ENCODE measurements around the gene CHCHD6.

Gene CHCHD6

DNA sequence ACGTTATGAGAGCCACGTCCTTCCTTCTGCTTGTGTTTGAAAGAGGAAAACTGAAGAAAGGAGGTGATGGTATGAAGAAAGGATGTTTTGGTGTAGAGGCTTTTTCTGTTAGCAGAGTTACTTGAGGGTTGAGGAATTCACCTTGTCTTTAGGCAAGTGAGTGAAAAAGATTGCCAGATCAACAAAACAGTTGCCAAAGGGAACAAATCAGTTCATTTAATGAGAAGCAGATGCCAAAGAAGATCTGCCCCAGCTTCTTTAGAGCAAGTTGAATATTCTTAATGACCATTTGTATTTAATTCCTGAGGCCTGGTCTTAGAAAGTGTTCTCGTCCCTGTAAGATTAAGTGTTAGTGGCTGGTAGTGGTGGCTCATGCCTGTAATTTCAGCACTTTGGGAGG is 2.6 kb downstream of the CHCHD6 start:
- no peak for FAIRE-seq

DNA sequence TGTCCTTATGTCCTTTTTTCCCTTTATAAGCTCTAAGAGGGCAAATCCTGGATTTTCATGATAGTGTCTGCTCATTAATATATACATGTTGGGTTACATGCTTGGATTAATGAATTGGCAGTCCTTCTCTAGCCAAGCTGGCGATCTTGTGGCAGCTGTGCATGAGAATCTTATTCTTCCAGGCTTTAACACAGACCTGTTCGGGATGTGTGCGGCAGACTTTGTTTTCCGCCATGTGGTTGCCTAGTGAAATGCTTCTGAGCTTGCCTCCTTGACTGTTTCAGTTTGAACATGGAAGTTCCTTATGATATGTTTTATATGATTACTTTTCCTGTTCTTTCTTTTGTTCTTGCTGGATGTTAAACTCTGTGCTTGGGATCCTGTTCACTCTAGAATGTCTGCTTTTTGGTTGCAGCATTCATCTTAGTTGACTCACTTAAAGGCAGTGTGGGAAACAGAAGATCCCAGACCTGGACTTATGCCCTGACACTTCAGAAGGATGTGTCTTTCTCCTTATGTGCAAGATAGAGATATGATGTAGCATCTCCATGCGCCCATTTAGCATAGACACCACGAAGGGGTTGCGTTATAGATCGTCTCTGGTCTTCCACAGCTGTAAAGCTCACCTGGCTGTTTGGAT is 7.2 kb downstream of the CHCHD6 start:
- no peak for FAIRE-seq

DNA sequence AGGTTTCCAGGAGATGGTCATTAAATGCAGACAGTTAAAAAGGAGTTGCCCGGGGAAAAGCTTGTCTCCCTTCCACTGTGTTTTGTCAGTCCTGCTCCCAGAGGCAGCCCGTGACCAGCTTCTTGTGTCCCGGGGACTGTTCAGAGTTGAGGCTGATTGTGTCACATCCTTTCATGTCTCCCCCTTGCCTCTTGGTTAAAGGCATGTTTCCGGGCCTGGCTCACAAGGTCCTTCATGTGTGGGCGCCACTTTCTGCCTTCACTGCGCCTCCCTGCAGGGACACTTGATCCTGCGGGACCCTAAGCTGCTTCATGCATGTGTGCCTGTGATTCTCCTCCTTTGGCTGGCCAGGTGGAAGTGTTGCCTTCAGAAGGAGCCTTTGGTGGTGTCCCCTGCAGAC is 9.2 kb downstream of the CHCHD6 start:
- FAIRE-seq: no peak

DNA sequence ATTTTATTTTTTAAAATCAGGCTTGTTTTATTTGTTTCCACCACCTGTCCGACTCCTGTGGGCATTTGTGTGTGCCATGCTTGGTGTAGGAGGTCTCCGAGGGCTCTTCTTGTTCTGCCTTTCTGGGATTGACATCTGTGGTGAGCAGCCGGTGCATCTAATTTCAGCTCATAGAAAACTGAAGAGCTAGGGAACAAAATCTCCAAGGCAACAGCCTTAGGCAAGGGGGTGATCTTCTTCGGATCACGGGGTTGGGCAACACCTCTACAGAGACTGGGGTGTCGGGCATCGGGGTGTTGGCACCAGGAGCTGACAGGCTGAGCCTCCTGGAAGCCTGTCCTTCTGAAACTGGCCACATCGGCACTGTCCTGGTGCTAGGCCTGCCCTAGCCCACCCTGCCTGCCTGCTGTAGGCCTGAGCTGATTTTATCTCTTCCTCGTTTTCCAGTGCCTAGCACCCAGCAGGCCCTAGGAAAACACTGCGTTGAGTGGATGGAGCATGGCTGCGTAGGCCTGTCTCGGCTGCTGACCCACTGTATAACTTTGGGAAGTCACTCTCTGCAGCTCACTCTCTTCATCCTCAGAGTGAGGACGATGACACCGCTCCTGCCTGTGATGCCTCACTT is 10.3 kb downstream of the CHCHD6 start:
- FAIRE-seq: no peak

DNA sequence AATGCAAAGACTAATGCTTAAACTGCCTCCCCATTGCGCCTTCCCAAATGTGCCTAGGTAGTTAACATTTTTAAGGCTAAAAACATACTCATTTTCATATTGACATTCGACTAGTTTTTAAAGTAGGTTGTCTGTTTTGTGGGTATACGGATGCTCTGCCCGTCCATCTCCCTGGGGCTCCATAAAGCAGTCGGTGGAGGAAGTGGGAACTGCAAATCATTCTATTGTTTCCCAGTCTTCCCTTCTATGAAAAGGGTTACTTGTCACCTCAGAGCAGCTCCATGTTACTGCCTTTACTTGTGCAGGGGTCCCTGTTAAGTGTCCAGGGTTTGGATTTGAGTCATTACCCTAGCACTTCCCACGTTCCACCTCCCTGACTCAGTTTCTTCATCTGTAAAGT is 10.9 kb downstream of the CHCHD6 start:
- no peak for FAIRE-seq

DNA sequence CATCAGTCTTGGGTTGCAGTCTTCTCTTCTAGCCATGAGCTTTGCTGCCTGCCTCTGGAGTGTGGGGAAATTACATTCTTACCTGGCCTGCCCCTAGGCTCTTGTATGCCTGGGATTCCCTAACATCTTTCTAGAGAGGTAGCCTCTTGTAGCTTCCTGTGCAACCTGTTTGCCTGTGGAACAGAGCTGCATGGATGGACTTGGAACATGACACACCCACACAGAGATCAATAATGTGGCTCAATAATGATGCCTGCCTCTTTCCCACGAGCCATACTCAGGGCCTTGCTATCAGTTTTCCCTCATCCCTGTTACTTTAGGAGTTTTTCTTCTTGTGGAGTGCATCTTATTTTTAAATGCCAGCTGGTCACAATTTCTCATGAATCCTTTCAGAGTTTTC is 11.4 kb downstream of the CHCHD6 start:
- FAIRE-seq: no peak

DNA sequence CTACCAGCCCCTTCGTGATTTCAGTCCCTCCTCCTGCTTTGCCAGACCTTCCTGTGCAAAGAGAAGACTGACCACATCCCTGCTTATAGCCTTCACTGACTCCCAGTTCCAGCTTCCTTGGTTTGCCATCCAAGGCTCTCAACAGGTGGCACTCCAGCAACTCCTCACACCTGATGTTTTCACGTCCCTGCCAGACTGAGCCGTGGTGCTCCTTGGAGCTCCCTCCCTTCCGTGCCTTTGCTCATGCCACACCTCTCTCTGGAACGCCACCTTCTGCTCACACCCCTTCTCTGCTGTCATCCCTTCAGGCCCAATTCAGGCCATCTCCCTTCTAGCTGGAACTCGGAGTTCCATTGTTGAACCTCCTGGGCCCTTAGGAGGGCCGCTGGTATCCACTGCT is 12.0 kb downstream of the CHCHD6 start:
- FAIRE-seq: no peak

DNA sequence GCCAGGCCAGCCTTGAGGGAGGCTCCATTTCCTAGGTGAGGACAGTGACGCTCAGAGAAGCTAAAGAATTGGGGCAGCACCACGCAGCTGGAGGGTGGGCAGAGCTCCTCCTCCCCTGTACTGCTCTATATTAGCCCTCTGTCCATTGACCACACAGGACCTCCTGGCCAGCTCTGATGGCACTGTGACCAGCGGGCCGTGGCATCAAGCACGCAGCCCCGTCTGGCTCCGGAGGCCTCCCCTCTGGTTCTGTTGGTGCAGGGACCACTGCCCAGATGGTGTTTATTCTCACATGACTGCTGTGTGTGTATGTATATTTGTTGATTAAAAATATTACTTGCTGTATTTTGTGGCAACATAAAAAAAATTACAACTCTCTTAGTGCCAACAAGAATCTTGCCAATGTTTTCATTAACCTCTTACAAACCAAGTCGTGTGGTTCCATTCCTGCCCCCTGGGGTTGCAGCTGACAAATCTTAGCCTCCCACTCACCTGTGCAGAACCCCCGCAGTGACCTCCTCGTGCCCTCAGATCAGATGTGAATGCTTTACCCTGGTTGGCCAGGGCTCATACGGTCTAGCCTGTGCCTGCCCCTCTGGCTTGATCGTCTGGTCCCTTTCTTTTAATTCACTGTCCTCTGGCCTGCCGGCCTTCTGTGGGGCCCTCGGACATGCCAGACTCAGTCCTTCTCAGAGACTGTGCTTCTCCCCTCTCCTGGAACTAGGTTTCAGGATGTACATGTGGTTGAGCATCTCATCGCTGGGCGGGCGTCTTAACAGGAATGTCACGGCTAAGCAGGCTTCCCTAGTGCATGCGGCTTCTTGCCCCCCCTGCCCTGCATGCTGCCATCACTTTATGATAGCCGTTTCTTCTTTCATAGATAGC is 14.8 kb downstream of the CHCHD6 start:
- no peak for FAIRE-seq

DNA sequence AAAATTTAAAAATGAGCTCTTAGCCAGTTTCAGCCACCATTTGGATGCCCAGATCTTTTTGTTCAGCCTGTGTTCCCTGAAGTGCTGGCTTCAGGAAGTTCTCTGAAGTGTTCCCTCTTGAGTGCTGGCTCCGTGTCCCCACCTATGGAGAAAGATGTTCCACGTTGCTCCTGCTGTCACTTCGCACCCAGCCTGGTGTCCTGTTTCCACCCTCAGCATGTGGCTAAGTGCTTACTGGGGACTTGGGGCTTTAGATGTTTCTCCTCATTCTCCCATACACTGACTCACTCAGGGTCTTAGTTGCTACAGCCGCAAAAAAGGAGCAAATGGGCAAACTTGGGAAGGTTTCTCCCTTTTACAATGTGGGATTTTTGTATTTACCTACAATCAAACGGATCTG is 16.6 kb downstream of the CHCHD6 start:
- no peak for FAIRE-seq

DNA sequence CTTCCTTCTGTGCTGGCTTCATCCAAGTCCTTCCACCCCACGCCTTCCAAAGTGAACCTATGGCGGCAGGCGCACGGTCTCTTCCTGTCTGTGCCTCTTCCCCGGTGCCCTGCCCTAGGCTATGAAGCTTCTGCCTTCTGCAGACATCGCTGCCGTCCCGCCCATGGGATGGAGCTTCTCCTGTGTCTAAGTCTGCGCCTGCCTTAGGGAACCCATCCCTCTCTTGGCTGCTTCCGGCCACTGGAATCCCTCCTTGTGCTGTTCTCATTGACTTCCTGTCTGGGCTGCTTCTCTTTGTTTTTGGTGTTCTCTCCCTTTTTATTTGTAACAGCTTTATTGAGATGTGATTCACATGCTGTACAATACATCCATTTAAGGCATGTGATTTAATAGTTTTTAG is 17.2 kb downstream of the CHCHD6 start:
- no peak for FAIRE-seq

DNA sequence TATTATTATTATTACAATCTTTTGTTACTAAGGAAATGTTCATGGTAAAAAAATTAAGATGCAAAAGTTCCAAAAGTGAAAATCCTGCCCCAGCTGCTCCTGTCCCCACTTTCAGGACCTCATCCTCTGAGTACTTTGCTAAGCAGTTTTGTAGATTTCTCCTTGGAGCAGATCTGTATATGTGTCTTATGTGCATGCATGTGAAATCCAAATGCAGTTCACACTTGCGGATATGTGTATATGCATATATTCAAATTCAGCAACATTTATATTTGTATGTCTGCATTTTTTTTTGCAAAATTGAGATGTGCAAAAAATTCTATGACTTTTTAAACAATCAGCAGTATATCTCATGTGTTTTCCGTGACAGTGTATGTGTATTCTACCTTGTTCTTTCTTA is 19.2 kb downstream of the CHCHD6 start:
- FAIRE-seq: no peak

DNA sequence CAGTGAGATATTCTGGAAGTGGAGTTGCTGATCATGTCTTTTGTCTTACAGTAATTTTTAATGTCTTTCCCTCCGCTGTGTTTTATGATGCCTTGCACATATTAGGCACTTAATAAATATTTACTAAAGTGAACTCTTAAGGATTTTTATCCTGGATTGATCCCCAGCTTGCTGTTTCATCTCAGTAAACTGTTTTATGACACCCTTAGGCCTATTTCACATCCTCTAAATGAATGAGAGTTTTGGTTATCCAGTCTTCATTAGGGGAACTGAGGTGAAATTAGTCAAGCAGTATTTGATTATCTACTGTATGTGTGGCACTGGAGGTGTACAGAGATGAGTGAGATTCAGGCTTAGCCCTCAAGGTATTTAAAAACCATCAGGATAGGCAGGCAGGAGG is 19.8 kb downstream of the CHCHD6 start:
- FAIRE-seq: no peak

DNA sequence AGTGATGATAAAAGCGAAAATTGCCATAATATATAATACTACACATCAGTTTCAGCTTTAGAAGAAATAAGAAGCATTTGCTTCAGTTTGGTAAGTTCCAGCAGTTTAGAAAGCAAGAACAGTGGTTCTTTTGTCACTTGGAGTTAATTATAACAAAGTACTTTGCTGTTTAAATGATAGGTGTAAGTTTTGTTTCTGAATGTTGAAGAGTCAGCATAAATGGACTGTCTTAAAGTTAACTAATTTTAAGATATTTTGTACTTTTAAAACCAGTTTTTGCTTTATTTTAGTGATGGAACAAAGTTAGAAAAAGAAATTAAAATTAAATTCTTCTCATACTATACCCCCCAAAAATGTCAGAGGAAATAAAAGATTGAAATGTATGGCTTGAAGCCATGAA is 24.6 kb downstream of the CHCHD6 start:
- no peak for FAIRE-seq

DNA sequence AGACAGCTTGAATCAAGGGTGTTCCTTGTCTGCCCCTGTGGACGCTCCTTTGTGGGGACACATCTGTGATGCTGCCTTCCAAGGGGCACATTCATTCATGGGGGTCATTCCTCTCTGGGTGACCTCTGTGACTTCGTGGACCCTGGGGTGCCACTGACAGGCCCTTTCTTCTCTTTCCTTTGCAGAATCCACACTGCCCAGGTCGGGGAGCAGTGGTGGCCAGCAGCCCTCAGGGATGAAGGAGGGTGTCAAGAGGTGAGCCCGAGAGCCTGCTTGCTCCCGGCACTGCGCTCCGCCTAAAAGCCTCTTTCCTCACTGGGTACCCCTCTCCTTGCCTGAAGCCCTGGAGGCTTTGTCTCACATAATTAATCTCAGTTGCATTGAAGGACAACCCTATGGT is 26.3 kb downstream of the CHCHD6 start:
- no peak for FAIRE-seq

DNA sequence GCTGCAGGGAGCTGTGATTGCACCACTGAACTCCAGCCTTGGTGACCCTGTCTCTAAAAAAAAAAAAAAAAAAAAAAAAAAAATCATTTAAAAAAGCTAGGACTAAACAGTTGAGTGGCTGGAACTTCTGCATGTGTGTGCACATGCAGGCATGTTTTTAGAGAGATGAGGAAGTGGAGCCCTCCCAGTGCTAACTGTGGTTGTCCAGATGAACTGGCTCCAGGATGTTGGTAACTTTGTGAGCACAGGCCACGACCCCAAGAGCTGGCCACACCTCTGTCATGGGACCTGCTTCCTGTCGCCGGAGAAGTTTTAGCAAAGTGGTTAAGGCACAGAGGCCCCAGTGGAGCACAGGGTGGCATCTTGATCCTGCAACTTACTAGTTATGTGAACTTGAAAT is 27.0 kb downstream of the CHCHD6 start:
- no peak for FAIRE-seq

DNA sequence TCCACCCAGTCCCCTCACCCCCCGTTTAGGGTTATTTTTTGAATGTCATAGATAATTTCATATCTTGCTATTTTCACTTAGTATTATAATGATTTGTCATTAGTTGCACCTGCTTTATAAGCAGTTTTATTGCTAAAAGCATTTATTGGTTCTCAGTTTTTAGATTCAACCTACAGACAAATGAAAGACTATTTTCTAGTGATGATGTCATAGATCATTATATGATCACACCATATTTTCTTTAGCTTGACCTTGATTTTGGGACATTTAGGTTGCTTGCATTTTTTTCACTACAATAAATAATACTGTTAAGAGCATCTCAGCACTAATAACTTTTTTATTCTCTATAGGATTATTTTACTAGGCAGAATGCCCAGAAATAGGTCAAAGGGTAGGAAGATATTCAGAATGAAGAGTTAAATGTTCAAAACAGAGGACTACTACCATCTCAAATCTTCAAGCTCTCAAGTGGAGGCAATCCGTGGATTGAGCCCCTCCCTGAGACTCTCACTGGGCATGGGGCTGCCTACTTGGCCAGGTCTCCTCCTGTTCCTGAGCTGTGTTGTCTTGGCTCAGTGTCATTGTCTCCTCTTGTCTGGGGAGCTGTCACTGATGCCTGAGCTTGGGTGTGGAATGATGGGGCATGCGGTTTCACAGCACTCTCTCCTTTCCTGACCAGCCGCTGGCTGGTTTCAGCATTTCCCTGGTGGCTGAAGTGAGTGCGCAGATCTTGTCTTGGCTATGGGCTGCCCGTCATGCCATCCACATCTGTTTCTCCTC is 28.4 kb downstream of the CHCHD6 start:
- FAIRE-seq: no peak

DNA sequence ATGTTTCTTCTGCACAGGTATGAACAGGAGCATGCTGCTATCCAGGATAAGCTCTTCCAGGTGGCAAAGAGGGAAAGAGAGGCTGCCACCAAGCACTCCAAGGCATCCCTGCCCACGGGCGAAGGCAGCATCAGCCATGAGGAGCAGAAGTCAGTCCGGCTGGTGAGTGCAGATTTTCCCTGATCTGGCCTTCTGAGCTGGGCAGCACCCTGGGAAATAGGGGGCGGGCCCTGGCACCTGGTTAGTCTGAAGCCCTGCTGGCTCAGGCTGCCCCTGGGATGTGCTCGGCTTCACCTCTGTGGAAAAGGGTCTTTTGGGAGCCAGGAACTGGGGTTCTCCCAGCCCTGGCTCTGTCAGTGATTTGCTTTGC is 29.0 kb downstream of the CHCHD6 start:
- no peak for FAIRE-seq

DNA sequence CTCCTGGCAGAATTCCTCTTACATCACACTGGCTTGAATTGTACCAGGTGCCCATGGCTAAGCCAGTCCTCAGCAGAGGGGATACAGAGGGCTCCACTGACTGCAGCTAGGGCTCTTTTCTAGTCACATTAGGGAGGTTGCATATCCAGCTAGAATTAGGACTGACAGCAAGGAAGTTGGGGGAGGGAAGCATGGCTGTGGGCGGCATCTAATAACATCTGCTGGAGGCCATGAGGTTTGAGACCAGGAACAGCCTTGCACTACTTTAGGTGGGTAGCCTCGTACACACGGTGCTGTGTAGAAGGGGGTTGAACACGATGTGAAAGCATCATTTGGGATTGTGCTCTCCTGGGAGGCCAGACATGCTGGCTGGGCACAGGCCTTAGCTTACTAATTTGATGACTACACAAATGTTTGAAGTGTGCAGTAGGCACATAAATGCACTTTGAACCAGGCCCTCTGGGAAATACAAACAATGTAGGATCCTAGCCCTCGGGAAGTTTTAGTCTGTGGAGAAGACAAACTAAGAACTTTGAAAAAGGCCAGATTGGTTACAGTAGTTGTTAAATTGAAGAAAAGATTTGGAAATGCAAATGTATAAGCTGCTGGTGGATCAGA is 30.2 kb downstream of the CHCHD6 start:
- no peak for FAIRE-seq

DNA sequence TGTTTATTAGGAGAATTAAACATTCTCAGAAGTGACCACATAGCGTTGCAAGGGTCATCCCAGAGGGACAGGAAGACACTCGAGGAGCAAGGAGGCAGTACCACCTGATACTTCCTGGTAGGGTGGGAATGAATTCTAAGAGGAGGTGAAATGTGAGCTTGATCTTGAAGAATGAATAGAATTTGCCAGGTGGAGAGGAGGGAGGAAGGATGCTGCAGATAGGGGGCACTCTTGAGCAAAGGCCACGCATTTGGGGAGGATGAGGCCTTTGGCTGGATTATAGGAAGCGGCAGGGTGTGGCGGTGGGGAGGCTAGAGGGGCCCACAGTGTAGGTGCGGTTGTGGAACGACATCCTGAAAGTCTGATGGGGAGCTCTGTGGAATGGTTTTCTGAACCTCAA is 33.5 kb downstream of the CHCHD6 start:
- no peak for FAIRE-seq

DNA sequence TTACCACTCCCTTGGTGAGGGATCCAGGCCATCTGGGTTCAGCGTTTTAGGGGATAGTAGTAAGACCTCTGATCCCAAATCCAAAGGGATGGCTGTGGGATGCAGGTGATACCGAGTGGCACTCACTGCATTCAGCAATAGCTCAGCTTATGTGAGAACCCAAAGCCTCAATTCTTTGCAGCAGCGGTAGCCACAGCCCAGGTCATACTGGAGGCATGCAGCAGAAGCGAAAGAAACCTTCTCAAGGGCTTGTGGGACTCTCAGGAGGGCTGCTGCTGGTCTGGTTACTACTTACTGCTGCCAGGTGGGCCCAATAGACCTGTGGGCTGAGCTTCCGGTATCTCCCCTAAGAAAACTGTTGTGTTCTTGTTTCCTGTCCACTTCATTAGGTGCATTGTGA is 38.0 kb downstream of the CHCHD6 start:
- FAIRE-seq: no peak

DNA sequence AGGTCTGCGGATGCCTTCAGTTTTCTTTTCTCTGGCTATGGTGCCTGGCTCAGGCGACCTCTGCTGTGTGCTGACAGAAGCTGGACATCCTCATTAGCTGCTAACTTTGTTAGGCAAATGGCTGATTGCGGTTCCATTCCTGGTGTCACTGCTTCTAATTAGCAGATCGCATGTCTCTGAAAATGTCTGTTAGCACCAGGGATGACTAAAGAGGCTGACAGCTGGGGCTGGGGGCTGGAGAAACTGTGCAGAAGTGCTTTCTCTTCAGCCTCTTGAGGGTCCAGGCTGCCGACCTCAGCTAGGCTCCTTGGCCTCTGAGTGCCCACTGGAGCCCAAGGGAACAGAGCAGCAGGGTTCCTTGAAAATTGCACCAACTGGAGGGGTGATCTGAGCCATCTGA is 39.3 kb downstream of the CHCHD6 start:
- FAIRE-seq: no peak

DNA sequence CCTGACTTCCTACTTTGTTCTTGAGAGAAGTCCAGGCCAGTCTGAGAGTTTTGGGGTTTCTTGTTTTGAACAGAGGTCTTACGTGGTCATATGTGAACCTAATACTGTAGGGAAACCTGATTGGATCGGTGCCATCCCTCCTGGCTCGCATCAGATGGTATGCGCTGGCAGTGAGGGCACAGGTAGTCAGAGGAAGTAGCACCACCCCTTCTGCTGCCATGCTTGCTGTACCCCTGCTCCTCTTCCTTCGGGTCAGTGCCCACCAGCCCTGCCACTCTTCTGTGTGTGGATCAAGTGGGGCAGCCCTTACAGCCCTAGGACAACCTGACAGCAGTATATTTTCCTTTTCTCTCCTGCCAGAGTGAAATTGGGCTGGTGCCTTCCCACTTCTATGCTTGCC is 39.7 kb downstream of the CHCHD6 start:
- FAIRE-seq: no peak

Data from endometrium (tissue), 2 donors.